HFFc6 (cell line): ENCODE data around the gene PPP1R7. TPM values are rescaled to one million over a fixed set of nuclear protein-coding genes. Genes with fewer than 3 reads are reported as not detected.
"Not testable (repeated sequence)": the region's sequence is repeated elsewhere in the genome, so short reads cannot be mapped to it uniquely, and the experiment has no call there.

Experiments
- DNase-seq: peaks from one replicate; pipeline ENCODE4 v3.0.0-alpha.2; 2018
- H3K27ac Mint-ChIP-seq: 2 replicates; pipeline ENCODE4 v1.8.0; 2020; ENCODE audit warnings: mild to moderate bottlenecking, mixed read lengths
- H3K27me3 Mint-ChIP-seq: 2 replicates; pipeline ENCODE4 v1.8.0; 2021; ENCODE audit warnings: mild to moderate bottlenecking, moderate library complexity, mixed read lengths; ENCODE audit not compliant: insufficient read depth
- H3K36me3 Mint-ChIP-seq: 2 replicates; pipeline ENCODE4 v1.8.0; 2021; ENCODE audit warnings: low read depth, mixed read lengths
- H3K4me1 Mint-ChIP-seq: 2 replicates; pipeline ENCODE4 v1.8.0; 2020; ENCODE audit warnings: low read depth, mixed read lengths
- H3K4me3 Mint-ChIP-seq: 2 replicates; pipeline ENCODE4 v1.8.0; 2020; ENCODE audit warnings: mild to moderate bottlenecking, moderate library complexity, mixed read lengths
- H3K9me3 Mint-ChIP-seq: 2 replicates; pipeline ENCODE4 v1.8.0; 2020; ENCODE audit warnings: mild to moderate bottlenecking, mixed read lengths
- CTCF ChIP-seq: fragments of 200-600 bp; sonication (generic); IDR thresholded peaks from 2 replicates; pipeline ENCODE4 v1.5.0; 2021; ENCODE audit warnings: antibody characterized with exemption, mild to moderate bottlenecking
- long read RNA-seq: library from polyadenylated mRNA; unstranded; transcript quantifications from one replicate; pipeline ENCODE4 v2.0.0, GENCODE V29; 2019
- total RNA-seq, 6 experiments: library from RNA; stranded (reverse); fragmentation: NEBNext Ultra II Directional; extraction: Animal tissue kit (Norgen Biotek cat#: 25700); gene quantifications; 2 replicates in 1 of 6; 3 replicates in 5 of 6; pipeline ENCODE4 v1.2.3, GENCODE V29; 2021

The PPP1R7 gene
- total RNA-seq = 100 to 1,000 TPM in 3 of 6 experiments, 10 to 100 TPM in 3; 90.6 to 117 (median 103) TPM
- long read RNA-seq, transcript PPP1R7-201 (10 exons, 2,386 nt) = major isoform, 26 of 74 reads
- long read RNA-seq, transcript PPP1R7-206 (9 exons, 965 nt) = minor isoform, 24 of 74 reads
- long read RNA-seq, partial matches to known transcripts = 15 of 74 reads
- long read RNA-seq, other reads (novel, unspliced or antisense) = 6 of 74 reads

GRCh38 chr2:241149925-241150659 lies at the start of gene PPP1R7:
Gene PPP1R7 (plus strand): TSS chr2:241150467. CDS start chr2:241150496, 29 bp downstream.
- peak; percentile 92 for DNase-seq
- Mint-ChIP-seq H3K4me1 (peaks cover 53% of the 10 kb centered on the region), H3K9me3 (no peaks in the 10 kb centered on the region)

GRCh38 chr2:241102239-241102803 lies 47.9 kb upstream of the PPP1R7 start, which contains the start of gene MTERF4:
Gene MTERF4 (minus strand): TSS chr2:241102287. CDS start chr2:241102273, 14 bp downstream.
- H3K27ac Mint-ChIP-seq = peak within 1 kb of the TSS; percentile 92
- H3K36me3 Mint-ChIP-seq = peaks cover 18% of the 10 kb centered on the region
- no peaks in the 10 kb centered on the region for H3K9me3 Mint-ChIP-seq
- H3K27me3 Mint-ChIP-seq = no peaks in the 10 kb centered on the region
- peaks cover 6% of the 10 kb centered on the region; the same call in 1 of the 2 replicates for H3K4me1 Mint-ChIP-seq
- DNase-seq = peak; percentile 72
- H3K4me3 Mint-ChIP-seq = peak within 1 kb of the TSS; percentile 97
- TF ChIP-seq CTCF = no peak

More at GRCh38 chr2:241149925-241150659, at the start of gene PPP1R7:
- no peak; the same call in 1 of the 2 replicates for TF ChIP-seq CTCF
- peaks cover 2% of the 10 kb centered on the region for H3K27me3 Mint-ChIP-seq
- peaks cover 9% of the 10 kb centered on the region; the same call in 1 of the 2 replicates for H3K36me3 Mint-ChIP-seq
- peak within 1 kb of the TSS; percentile 95 for H3K4me3 Mint-ChIP-seq
- peak within 1 kb of the TSS; percentile 92 for H3K27ac Mint-ChIP-seq

- Mint-ChIP-seq H3K9me3 (no peaks in the 10 kb centered on the region), H3K27me3 (no peaks in the 10 kb centered on the region), H3K36me3 (peaks cover 13% of the 10 kb centered on the region; the same call in 1 of the 2 replicates), H3K4me3 (peak overlapping the region; percentile 97), H3K4me1 (peaks cover 6% of the 10 kb centered on the region; the same call in 1 of the 2 replicates), H3K27ac (peak overlapping the region; percentile 92)
- DNase-seq = no peak
- no peak for TF ChIP-seq CTCF
These were observed 47.1 kb upstream of the PPP1R7 start for GRCh38 chr2:241103176-241103595.

GRCh38 chr2:241104611-241105010 lies 45.7 kb upstream of the PPP1R7 start:
- H3K27ac Mint-ChIP-seq, H3K36me3 Mint-ChIP-seq, H3K4me1 Mint-ChIP-seq, H3K27me3 Mint-ChIP-seq, DNase-seq, H3K4me3 Mint-ChIP-seq, H3K9me3 Mint-ChIP-seq: not testable (repeated sequence)

- H3K36me3 Mint-ChIP-seq = no peaks in the 10 kb centered on the region
- no peak overlapping the region for H3K27ac Mint-ChIP-seq
- peaks cover 6% of the 10 kb centered on the region; the same call in 1 of the 2 replicates for H3K4me1 Mint-ChIP-seq
- H3K27me3 Mint-ChIP-seq = no peaks in the 10 kb centered on the region; the same call in 1 of the 2 replicates
- DNase-seq = no peak
- TF ChIP-seq CTCF = no peak
- H3K4me3 Mint-ChIP-seq = no peak overlapping the region
- H3K9me3 Mint-ChIP-seq = no peaks in the 10 kb centered on the region
These were observed 44.6 kb upstream of the PPP1R7 start for GRCh38 chr2:241105641-241106040.
